PFSK-1 (cell line): ENCODE data around the gene TNN.

Source experiments
- POLR2AphosphoS5 ChIP-seq: IDR thresholded peaks from 2 replicates; pipeline ENCODE4 v1.6.1; 2012; ENCODE audit warnings: low read depth, mild to moderate bottlenecking, control low read depth, low read length, moderate library complexity
- SIN3A ChIP-seq: IDR thresholded peaks from 2 replicates; pipeline ENCODE4 v1.6.1; 2012; ENCODE audit warnings: mild to moderate bottlenecking, low read length, moderate library complexity, borderline replicate concordance; ENCODE audit not compliant: insufficient read depth

DNA sequence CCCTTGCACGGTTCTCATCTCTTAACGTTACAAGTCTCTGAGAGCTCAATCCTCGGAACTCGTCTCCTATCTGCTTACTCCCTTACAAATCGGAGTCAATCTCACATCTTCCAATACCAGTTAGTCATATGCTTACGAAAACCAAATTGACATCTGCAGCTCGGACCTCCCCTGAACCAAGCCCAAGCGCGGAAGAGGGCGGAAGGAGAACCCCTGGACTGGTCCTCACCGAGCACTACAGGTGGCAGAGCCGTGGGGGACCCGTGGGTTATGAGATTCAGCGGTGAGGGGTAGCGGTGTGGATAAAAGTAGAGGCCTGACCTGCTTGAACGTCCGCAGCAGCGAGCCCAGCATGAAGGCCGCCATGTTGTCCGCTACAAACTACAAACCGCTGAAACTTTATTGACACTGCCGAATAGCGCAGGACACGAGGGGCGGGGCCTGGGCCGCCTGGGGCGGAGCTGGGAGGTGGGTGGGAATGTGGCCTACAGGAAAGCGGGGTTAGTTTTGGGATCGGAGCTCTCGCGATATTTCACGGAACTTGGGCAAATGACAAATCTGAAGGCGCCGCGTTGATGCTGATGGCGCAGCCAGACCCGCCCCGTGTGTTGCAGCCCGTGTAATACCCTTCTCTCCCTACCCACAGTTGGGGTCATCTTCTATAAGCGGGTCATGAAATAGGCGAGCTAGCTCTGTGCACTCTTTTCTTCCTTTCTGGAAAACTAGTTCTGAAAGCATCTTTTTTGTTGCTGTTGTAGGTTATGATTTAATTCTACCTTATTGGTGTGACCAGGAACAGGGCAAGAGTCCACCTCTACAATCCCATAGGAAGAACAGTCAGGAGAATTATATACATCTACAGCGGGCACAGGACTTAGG is 44.4 kb upstream of the TNN start, which contains the start of gene MRPS14:
- no peak for TF ChIP-seq SIN3A
- TF ChIP-seq POLR2AphosphoS5 = peak; percentile 96
